WTC11 (cell line): ENCODE data around the gene HLA-DMA. TPM values are rescaled to one million over a fixed set of nuclear protein-coding genes. Genes with fewer than 3 reads are reported as not detected.

ENCODE experiments used
- ATAC-seq: fragments of 200-7000 bp; cut with Tn5 transposase; 2 replicates; pipeline ENCODE4 v1.10.0; 2021; ENCODE audit warnings: mild to moderate bottlenecking, moderate library complexity
- CTCF ChIA-PET: fragments of 300-600 bp; sonication (Branson Sonifier 250); formaldehyde crosslinking; loops from one replicate; lab custom pipeline; 2021; ENCODE audit warnings: antibody characterized with exemption; lab: Charles Lee
- POLR2A ChIA-PET: fragments of 350-600 bp; sonication (Branson Sonifier 250); formaldehyde crosslinking; loops from one replicate; lab custom pipeline; 2021; ENCODE audit warnings: antibody characterized with exemption; lab: Charles Lee
- DNase-seq: peaks from one replicate; pipeline ENCODE4 v3.0.0; 2021; ENCODE audit warnings: low spot score
- H3K27ac Mint-ChIP-seq: 2 replicates; pipeline ENCODE4 v1.8.0; 2021; ENCODE audit warnings: mixed read lengths
- H3K27me3 Mint-ChIP-seq: 2 replicates; pipeline ENCODE4 v1.8.0; 2021; ENCODE audit warnings: low read depth, mild to moderate bottlenecking, moderate library complexity, mixed read lengths
- H3K36me3 Mint-ChIP-seq: 2 replicates; pipeline ENCODE4 v1.8.0; 2021; ENCODE audit warnings: mixed read lengths
- H3K4me1 Mint-ChIP-seq: 2 replicates; pipeline ENCODE4 v1.8.0; 2022; ENCODE audit warnings: mixed read lengths
- H3K4me3 Mint-ChIP-seq: 2 replicates; pipeline ENCODE4 v1.8.0; 2021; ENCODE audit warnings: mild to moderate bottlenecking, moderate library complexity, mixed read lengths
- H3K9me3 Mint-ChIP-seq: 2 replicates; pipeline ENCODE4 v1.8.0; 2021; ENCODE audit warnings: mixed read lengths
- E2F1 ChIP-seq: sonication (generic); formaldehyde crosslinking; IDR thresholded peaks from 2 replicates; pipeline ENCODE4 v1.8.0; 2022; ENCODE audit warnings: mild to moderate bottlenecking, missing genetic modification reagents
- ETV6 ChIP-seq: sonication (generic); formaldehyde crosslinking; IDR thresholded peaks from 2 replicates; pipeline ENCODE4 v1.8.1; 2022; ENCODE audit warnings: mild to moderate bottlenecking, missing genetic modification reagents
- JUN ChIP-seq: sonication (generic); formaldehyde crosslinking; IDR thresholded peaks from 2 replicates; pipeline ENCODE4 v1.8.0; 2023; ENCODE audit warnings: mild to moderate bottlenecking, missing genetic modification reagents
- ZMAT4 ChIP-seq: fragments of 250-450 bp; sonication (Bioruptor Pico); IDR thresholded peaks from 2 replicates; pipeline ENCODE4 v1.9.0; 2021; ENCODE audit warnings: mild to moderate bottlenecking
- ZNF138 ChIP-seq: sonication (generic); formaldehyde crosslinking; conservative IDR thresholded peaks from 2 replicates; pipeline ENCODE4 v1.8.1; 2022; ENCODE audit warnings: mild to moderate bottlenecking, moderate library complexity, missing genetic modification reagents
- ZNF317 ChIP-seq: sonication (generic); formaldehyde crosslinking; IDR thresholded peaks from 2 replicates; pipeline ENCODE4 v1.8.1; 2023; ENCODE audit warnings: low read depth, mild to moderate bottlenecking, moderate library complexity, missing genetic modification reagents, borderline replicate concordance
- total RNA-seq: library from RNA; stranded (reverse); gene quantifications from 3 replicates; pipeline ENCODE4 v1.2.3, GENCODE V29; 2021
- TF ChIP-seq, protein P1 (sequence below): sonication (generic); formaldehyde crosslinking; IDR thresholded peaks from 2 replicates; pipeline ENCODE4 v1.8.1; 2023; ENCODE audit warnings: mild to moderate bottlenecking, missing genetic modification reagents, borderline replicate concordance
- TF ChIP-seq, protein P2 (sequence below): fragments of 200-600 bp; IDR thresholded peaks from 2 replicates; pipeline ENCODE4 v1.8.0; 2022; ENCODE audit warnings: antibody characterized with exemption
- TF ChIP-seq, protein P3 (sequence below): fragments of 250-450 bp; sonication (Bioruptor Pico); IDR thresholded peaks from 2 replicates; pipeline ENCODE4 v2.1.2; 2022; ENCODE audit warnings: mild to moderate bottlenecking, moderate library complexity
- TF ChIP-seq, protein P4 (sequence below): sonication (generic); formaldehyde crosslinking; IDR thresholded peaks from 2 replicates; pipeline ENCODE4 v1.8.0; 2023; ENCODE audit warnings: mild to moderate bottlenecking, missing genetic modification reagents

HLA-DMA gene
- total RNA-seq, 1 experiment from 2014 or later, result 6.6 TPM

GRCh38 chr6:32960563-32960962, 7.7 kb upstream of the HLA-DMA start:
- ATAC-seq, result no peak

More at GRCh38 chr6:32960563-32960962, 7.7 kb upstream of the HLA-DMA start:
- Mint-ChIP-seq H3K4me3 (no peak overlapping the region), H3K27me3 (no peaks in the 10 kb centered on the region), H3K9me3 (no peaks in the 10 kb centered on the region), H3K27ac (no peak overlapping the region; the same call in 1 of the 2 replicates), H3K4me1 (no peaks in the 10 kb centered on the region), H3K36me3 (no peaks in the 10 kb centered on the region)
- CTCF ChIA-PET, result interaction anchor here (1.5 kb wide), 1 partner anchor 24 kb away, joined by 5 read pairs; no protein-coding TSS in a partner anchor
- DNase-seq, result no peak
- POLR2A ChIA-PET, result no interaction called here
- no peak for TF ChIP-seq E2F1 (CRISPR knock-in tag)
- TF ChIP-seq, protein P1, sequence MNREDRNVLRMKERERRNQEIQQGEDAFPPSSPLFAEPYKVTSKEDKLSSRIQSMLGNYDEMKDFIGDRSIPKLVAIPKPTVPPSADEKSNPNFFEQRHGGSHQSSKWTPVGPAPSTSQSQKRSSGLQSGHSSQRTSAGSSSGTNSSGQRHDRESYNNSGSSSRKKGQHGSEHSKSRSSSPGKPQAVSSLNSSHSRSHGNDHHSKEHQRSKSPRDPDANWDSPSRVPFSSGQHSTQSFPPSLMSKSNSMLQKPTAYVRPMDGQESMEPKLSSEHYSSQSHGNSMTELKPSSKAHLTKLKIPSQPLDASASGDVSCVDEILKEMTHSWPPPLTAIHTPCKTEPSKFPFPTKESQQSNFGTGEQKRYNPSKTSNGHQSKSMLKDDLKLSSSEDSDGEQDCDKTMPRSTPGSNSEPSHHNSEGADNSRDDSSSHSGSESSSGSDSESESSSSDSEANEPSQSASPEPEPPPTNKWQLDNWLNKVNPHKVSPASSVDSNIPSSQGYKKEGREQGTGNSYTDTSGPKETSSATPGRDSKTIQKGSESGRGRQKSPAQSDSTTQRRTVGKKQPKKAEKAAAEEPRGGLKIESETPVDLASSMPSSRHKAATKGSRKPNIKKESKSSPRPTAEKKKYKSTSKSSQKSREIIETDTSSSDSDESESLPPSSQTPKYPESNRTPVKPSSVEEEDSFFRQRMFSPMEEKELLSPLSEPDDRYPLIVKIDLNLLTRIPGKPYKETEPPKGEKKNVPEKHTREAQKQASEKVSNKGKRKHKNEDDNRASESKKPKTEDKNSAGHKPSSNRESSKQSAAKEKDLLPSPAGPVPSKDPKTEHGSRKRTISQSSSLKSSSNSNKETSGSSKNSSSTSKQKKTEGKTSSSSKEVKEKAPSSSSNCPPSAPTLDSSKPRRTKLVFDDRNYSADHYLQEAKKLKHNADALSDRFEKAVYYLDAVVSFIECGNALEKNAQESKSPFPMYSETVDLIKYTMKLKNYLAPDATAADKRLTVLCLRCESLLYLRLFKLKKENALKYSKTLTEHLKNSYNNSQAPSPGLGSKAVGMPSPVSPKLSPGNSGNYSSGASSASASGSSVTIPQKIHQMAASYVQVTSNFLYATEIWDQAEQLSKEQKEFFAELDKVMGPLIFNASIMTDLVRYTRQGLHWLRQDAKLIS (CRISPR knock-in tag), result no peak
- no peak for TF ChIP-seq ETV6
- TF ChIP-seq, protein P2, sequence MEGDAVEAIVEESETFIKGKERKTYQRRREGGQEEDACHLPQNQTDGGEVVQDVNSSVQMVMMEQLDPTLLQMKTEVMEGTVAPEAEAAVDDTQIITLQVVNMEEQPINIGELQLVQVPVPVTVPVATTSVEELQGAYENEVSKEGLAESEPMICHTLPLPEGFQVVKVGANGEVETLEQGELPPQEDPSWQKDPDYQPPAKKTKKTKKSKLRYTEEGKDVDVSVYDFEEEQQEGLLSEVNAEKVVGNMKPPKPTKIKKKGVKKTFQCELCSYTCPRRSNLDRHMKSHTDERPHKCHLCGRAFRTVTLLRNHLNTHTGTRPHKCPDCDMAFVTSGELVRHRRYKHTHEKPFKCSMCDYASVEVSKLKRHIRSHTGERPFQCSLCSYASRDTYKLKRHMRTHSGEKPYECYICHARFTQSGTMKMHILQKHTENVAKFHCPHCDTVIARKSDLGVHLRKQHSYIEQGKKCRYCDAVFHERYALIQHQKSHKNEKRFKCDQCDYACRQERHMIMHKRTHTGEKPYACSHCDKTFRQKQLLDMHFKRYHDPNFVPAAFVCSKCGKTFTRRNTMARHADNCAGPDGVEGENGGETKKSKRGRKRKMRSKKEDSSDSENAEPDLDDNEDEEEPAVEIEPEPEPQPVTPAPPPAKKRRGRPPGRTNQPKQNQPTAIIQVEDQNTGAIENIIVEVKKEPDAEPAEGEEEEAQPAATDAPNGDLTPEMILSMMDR, result no peak
- TF ChIP-seq ZMAT4 (CRISPR knock-in tag), result no peak
- TF ChIP-seq, protein P3, sequence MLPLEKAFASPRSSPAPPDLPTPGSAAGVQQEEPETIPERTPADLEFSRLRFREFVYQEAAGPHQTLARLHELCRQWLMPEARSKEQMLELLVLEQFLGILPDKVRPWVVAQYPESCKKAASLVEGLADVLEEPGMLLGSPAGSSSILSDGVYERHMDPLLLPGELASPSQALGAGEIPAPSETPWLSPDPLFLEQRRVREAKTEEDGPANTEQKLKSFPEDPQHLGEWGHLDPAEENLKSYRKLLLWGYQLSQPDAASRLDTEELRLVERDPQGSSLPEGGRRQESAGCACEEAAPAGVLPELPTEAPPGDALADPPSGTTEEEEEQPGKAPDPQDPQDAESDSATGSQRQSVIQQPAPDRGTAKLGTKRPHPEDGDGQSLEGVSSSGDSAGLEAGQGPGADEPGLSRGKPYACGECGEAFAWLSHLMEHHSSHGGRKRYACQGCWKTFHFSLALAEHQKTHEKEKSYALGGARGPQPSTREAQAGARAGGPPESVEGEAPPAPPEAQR (CRISPR knock-in tag), result no peak
- TF ChIP-seq, protein P4, sequence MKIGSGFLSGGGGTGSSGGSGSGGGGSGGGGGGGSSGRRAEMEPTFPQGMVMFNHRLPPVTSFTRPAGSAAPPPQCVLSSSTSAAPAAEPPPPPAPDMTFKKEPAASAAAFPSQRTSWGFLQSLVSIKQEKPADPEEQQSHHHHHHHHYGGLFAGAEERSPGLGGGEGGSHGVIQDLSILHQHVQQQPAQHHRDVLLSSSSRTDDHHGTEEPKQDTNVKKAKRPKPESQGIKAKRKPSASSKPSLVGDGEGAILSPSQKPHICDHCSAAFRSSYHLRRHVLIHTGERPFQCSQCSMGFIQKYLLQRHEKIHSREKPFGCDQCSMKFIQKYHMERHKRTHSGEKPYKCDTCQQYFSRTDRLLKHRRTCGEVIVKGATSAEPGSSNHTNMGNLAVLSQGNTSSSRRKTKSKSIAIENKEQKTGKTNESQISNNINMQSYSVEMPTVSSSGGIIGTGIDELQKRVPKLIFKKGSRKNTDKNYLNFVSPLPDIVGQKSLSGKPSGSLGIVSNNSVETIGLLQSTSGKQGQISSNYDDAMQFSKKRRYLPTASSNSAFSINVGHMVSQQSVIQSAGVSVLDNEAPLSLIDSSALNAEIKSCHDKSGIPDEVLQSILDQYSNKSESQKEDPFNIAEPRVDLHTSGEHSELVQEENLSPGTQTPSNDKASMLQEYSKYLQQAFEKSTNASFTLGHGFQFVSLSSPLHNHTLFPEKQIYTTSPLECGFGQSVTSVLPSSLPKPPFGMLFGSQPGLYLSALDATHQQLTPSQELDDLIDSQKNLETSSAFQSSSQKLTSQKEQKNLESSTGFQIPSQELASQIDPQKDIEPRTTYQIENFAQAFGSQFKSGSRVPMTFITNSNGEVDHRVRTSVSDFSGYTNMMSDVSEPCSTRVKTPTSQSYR, result no peak
- TF ChIP-seq ZNF138 (CRISPR knock-in tag), result no peak
- TF ChIP-seq ZNF317 (CRISPR knock-in tag), result no peak
- no peak for TF ChIP-seq JUN (CRISPR knock-in tag)
